GM18519 (cell line): Measurements from ENCODE around the gene DACT1.

ENCODE experiments used
- ATAC-seq: cut with Tn5 transposase; IDR thresholded peaks from one replicate; pipeline ENCODE4 v1.9.1; 2021; ENCODE audit warnings: mild to moderate bottlenecking, moderate library complexity; ENCODE audit not compliant: unreplicated experiment, low FRiP score

Gene DACT1

DNA sequence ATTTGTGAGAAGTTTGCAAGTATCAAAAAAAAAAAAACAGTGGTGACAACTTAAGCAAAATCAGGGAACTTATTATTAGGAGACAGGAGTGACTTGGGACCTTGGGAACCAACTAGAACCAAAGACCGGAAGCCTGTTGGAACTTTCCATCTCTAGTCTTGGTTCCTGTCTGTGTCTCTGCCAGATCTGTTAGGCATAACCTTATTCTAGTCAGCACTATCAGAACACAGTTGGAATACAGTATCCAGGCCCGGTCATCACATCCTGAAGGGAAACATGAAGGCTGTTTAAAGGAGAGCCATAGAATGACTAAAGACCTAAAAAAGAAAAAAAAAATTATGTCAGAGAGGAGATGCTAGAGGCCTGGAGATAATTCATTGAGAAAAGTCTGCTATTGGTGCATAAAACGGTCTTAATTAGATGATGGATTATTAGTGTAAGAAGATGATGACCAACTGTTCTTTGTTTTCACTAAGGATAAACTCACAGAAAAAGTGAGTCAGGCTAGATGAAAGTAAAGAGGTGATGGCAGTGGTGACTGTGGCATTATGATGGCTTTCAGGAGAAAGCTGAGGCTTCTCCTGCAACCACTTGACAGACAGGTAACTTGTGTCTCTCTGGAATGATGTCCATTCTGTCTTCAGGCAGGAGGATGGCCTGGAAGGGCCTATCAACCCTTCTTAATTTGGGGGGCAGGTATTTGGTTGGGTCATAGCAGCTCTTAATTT, 28.2 kb downstream of the DACT1 start:
- ATAC-seq = no peak

- ATAC-seq = no peak
Measured at GRCh38 chr14:58666737-58667136, 29.0 kb downstream of the DACT1 start.

- ATAC-seq = no peak
Measured at GRCh38 chr14:58667900-58668299, 30.1 kb downstream of the DACT1 start.

- no peak for ATAC-seq
Measured at GRCh38 chr14:58668848-58669480, 31.2 kb downstream of the DACT1 start.

GRCh38 chr14:58669556-58670200, 31.9 kb downstream of the DACT1 start:
- ATAC-seq = no peak

GRCh38 chr14:58671024-58671423, 33.3 kb downstream of the DACT1 start:
- ATAC-seq = no peak

GRCh38 chr14:58671436-58671835, 33.7 kb downstream of the DACT1 start:
- no peak for ATAC-seq

GRCh38 chr14:58673722-58674121, 36.0 kb downstream of the DACT1 start:
- ATAC-seq = no peak

- ATAC-seq = no peak
Measured at GRCh38 chr14:58677001-58677400, 39.2 kb downstream of the DACT1 start.

- ATAC-seq = no peak
Measured at GRCh38 chr14:58677517-58677916, 39.8 kb downstream of the DACT1 start.

DNA sequence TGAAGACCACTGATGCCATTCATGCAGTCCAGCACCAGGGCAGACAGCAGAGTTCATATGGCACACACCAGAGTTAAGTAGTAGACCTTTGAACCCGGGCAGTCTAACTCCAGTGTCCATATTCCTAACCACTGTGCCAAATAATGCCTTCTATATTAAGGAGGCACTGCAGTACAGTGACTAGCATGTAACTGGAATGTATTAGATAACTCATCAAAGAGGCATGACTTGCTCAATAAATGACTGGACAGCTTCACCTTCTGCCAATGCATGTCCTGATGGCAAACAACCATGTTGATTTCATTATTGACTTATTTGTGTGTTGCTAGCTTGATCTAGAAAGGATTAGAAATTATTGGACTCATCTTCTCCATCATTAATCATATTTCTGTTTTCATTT, 40.2 kb downstream of the DACT1 start:
- ATAC-seq = no peak

DNA sequence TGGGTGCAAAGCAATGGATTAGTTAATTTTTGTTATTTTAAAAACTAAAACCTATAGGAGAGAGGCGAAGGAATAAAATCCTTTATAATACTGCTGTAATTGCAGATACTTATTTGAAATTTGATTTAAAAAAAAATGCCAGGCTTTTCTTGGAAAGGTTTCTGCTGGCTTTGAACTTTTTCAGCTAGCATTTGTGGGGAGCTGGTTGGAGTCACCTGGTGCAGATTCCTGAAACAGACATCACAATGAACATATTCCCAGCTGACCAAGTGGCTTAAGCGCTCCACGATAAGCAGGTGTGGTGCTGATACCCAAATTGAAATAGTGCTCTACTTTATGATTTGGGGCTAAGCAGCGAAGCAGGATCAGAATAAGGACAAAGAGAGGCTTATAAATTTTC, 42.9 kb downstream of the DACT1 start:
- ATAC-seq = no peak

DNA sequence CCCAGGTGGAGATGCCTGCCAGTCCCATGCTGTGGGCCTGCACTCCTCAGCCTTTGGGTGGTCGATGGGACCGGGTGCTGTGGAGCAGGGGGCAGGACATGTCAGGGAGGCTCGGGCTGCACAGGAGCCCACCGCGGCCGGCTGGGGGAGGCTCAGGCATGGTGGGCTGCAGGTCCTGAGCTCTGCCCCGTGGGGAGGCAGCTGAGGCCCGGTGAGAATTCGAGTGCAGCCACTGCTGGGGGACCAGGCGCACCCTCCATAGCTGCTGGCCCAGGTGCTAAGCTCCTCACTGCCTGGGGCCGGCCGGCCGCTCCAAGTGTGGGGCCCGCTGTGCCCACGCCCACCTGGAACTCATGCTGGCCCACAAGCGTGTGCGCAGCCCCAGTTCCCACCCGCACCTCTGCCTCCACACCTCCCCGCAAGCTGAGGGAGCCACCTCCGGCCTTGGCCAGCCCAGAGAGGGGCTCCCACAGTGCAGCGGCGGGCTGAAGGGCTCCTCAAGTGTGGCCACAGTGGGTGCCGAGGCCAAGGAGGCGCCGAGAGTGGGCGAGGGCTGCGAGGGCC, 49.6 kb downstream of the DACT1 start:
- no peak for ATAC-seq

DNA sequence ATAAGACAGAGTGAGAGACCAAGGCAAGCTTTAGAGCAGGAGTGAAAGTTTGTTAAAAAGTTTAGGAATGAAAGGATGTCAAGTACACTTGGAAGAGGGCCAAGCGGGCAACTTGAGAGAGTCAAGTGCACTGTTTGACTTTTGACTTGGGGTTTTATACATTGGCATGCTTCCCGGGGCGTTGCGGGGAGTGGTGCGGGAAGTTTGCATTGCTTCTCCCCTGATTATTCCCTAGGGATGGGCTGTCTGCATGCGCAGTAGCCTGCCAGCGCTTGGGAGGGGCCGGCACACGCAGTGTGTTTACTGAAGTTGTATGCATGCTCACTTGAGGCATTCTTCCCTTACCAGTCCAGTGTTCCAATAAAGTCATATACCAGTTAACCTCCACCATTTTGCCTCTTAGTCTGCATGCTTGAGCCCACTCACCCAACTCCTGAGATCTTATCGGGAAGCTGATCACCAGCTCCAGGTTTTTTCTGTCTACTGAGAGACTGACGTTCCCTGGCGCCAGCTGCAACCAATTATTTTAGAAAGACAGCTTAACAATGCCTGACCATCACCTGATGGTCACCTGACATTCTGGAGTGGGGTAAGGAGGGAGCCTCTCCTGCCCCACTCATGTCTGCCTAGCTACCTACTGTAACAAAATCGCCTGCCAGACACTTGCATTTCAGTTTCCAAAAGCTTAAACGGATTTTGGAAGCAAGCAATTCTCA, 53.2 kb downstream of the DACT1 start:
- no peak for ATAC-seq

- no peak for ATAC-seq
Measured at GRCh38 chr14:58693048-58693447, 55.3 kb downstream of the DACT1 start.

- no peak for ATAC-seq
Measured at GRCh38 chr14:58695514-58695913, 57.8 kb downstream of the DACT1 start.

- no peak for ATAC-seq
Measured at GRCh38 chr14:58697266-58697929, 59.6 kb downstream of the DACT1 start.
